Subcutaneous abdominal adipose tissue (tissue), 5 donors: ENCODE data around the gene A4GALT.
A peak's percentile ranks its signal among the peaks of the same experiment; 100 is the strongest.
"Not testable (repeated sequence)": the region's sequence is repeated elsewhere in the genome, so short reads cannot be mapped to it uniquely, and the experiment has no call there.

Experiments
- H3K27ac ChIP-seq: one replicate; pipeline ENCODE4 v1.7.0; 2013; ENCODE audit warnings: low read depth, mild to moderate bottlenecking, inconsistent platforms, low read length, moderate library complexity
- H3K27me3 ChIP-seq, 5 donors: one replicate each; pipeline ENCODE4 v1.7.0; 2013; ENCODE audit warnings: low read length in 5 of 5, inconsistent platforms in 1 of 5; ENCODE audit not compliant: control insufficient read depth in 5 of 5, insufficient read depth in 4 of 5
- H3K36me3 ChIP-seq, 5 donors: one replicate each; pipeline ENCODE4 v1.7.0; 2013; ENCODE audit warnings: low read length in 5 of 5; ENCODE audit not compliant: control insufficient read depth in 5 of 5, insufficient read depth in 5 of 5
- H3K4me1 ChIP-seq, 5 donors: one replicate each; pipeline ENCODE4 v1.7.0; 2013; ENCODE audit warnings: low read length in 5 of 5, mild to moderate bottlenecking in 3 of 5, moderate library complexity in 1 of 5; ENCODE audit not compliant: control insufficient read depth in 5 of 5, insufficient read depth in 5 of 5
- H3K4me3 ChIP-seq, 5 donors: one replicate each; pipeline ENCODE4 v1.7.0; 2013; ENCODE audit warnings: low read length in 5 of 5, low read depth in 1 of 5
- H3K9ac ChIP-seq, 5 donors: one replicate each; pipeline ENCODE4 v1.7.0; 2013; ENCODE audit warnings: low read length in 5 of 5, mild to moderate bottlenecking in 4 of 5, moderate library complexity in 3 of 5
- H3K9me3 ChIP-seq, 5 donors: one replicate each; pipeline ENCODE4 v1.7.0; 2013; ENCODE audit warnings: low read length in 5 of 5; ENCODE audit not compliant: control insufficient read depth in 5 of 5
- donor health status: healthy.
- donor health status: healthy.
- donor health status: healthy.
- donor health status: healthy.
- donor health status: healthy.

Gene A4GALT

DNA sequence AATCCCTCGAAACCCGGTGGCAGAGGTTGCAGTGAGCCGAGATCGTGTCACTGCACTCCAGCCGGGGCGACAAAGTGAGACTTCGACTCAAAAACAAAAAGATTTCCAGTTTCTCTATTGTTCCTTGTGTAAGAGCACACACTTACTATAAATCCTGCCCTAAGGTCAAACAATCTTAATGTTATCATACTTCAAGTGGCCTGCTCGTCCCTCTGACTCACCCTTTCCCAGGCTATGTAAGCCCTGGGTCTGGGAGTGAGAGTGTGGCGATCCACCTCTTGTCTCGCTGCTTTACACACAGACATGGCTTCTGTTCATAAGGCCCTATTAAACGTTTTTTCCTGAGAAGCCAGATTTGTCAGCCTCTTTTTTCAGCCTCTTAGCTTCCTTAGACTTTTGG lies 24.4 kb upstream of the A4GALT start:
- Histone ChIP-seq H3K4me3 (no peak overlapping the region), H3K4me1 (peaks cover 0 to 35% (median 26%) of the 10 kb centered on the region in 5 donors), H3K27me3 (no peaks in the 10 kb centered on the region), H3K9me3 (no peaks in the 10 kb centered on the region), H3K9ac (no peak overlapping the region), H3K36me3 (no peaks in the 10 kb centered on the region), H3K27ac (peak overlapping the region; percentile 3)

DNA sequence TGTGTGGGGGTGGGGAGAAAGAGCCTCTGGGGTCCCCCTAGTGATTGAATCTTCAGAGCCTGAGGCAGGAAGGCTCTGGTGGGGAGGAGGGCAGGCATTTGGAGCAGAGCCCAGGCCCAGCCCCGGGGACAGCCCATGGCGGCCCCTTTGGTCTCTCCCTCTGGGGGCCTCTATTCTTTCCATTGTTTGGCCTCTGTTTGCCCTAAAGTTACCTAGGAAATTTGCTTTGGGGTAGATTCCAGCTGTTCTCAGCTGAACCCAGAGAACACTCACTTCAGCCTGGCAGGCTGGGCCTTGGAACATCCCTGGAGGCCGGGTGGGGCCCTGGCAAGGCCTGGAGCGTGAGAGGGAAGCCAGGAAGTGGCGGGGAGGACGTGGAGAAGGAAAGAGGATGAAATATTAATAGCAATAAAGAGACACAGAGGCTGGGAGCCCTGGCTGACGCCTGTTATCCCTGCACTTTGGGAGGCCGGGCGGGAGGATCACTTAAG lies 22.9 kb upstream of the A4GALT start:
- Histone ChIP-seq H3K4me3 (no peak overlapping the region), H3K4me1 (peaks cover 0 to 28% (median 17%) of the 10 kb centered on the region in 5 donors), H3K27ac (peak overlapping the region; percentile 81), H3K27me3 (no peaks in the 10 kb centered on the region), H3K9me3 (no peaks in the 10 kb centered on the region), H3K36me3 (no peaks in the 10 kb centered on the region), H3K9ac (peak overlapping the region in 3 of 5 donors; percentile 24 to 47 (median 26))

DNA sequence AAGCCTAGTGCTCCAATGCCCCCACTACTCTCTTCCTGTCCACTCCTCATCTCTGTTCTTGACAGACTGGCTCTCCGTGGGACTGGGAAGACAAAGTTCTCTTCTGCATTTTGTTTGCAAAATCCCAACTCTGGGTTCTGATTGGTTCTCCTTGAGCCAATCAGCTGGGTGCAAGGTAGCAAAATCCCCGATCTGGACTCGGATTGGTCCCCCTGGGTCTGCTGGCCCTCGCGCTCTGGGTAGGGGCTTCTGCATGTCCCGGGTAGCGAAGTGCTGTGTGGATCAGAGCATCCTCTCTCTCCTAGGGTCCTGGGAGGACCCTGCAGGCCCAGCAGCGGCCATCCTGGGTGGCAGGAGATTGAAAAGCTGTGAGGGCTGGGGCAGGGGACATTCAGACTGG lies 22.3 kb upstream of the A4GALT start:
- Histone ChIP-seq H3K9ac (no peak overlapping the region), H3K27ac (peak overlapping the region; percentile 81)

DNA sequence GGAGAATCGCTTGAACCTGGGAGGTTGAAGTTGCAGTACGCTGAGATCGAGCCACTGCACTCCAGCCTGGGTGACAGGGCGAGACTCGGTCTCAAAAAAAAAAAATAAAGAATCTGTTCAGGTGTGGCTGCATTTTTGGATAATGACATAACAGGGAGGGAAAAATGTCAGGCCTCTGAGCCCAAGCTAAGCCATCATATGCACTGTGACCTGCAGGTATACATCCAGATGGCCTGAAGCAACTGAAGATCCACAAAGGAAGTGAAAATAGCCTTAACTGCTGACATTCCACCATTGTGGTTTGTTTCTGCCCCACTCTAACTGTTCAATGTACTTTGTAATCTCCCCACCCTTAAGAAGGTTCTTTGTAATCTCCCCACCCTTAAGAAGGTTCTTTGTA lies 19.6 kb upstream of the A4GALT start:
- not testable (repeated sequence) for H3K9me3 ChIP-seq, H3K9ac ChIP-seq, H3K27ac ChIP-seq, H3K4me3 ChIP-seq, H3K27me3 ChIP-seq, H3K36me3 ChIP-seq
- peaks cover 0 to 17% (median 12%) of the 10 kb centered on the region in 5 donors for H3K4me1 ChIP-seq

More for the DNA sequence above, 22.3 kb upstream of the A4GALT start:
- Histone ChIP-seq H3K4me3 (no peak overlapping the region), H3K9me3 (no peaks in the 10 kb centered on the region), H3K4me1 (peaks cover 0 to 22% (median 14%) of the 10 kb centered on the region in 5 donors), H3K27me3 (no peaks in the 10 kb centered on the region), H3K36me3 (no peaks in the 10 kb centered on the region)

DNA sequence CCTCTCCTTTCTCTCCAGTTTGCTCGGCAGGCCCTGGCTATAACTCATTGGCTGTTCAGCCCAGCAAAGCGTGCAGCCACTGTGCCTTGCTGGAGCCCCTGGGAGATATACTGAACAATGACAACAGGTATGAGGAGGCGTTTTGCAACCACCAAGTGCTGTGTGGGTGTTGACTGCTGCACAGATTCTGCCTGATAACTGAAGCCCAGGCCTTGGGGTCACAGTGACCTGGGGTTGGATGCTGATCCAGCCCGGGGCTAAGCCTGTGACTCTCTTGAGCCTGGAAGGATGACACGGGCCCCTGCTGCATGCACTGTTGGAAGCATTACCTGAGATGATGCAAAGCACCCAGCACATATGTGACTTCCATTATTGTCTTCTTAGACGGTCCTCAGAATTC lies 13.7 kb upstream of the A4GALT start:
- H3K9me3 ChIP-seq = no peaks in the 10 kb centered on the region

DNA sequence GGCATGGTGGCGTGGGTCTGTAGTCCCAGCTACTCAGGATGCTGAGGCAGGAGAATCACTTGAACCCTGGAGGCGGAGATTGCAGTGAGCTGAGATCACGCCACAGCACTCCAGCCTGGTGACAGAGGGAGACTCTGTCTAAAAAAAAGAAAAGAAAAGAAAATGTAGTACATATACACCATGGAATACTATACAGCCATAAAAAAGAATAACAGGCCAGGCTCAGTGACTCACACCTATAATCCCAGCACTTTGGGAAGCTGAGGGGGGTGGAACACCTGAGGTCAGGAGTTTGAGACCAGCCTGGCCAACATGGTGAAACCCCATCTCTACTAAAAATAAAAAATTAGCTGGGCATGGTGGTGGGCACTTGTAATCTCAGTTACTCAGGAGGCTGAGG lies 12.7 kb upstream of the A4GALT start:
- not testable (repeated sequence) for H3K9me3 ChIP-seq, H3K4me1 ChIP-seq, H3K9ac ChIP-seq, H3K27ac ChIP-seq, H3K27me3 ChIP-seq, H3K36me3 ChIP-seq, H3K4me3 ChIP-seq

More for the DNA sequence above, 13.7 kb upstream of the A4GALT start:
- Histone ChIP-seq H3K4me3 (no peak overlapping the region), H3K4me1 (no peaks in the 10 kb centered on the region), H3K9ac (no peak overlapping the region), H3K36me3 (no peaks in the 10 kb centered on the region), H3K27me3 (peaks cover 0 to 5% (median 0%) of the 10 kb centered on the region in 5 donors), H3K27ac (no peak overlapping the region)

DNA sequence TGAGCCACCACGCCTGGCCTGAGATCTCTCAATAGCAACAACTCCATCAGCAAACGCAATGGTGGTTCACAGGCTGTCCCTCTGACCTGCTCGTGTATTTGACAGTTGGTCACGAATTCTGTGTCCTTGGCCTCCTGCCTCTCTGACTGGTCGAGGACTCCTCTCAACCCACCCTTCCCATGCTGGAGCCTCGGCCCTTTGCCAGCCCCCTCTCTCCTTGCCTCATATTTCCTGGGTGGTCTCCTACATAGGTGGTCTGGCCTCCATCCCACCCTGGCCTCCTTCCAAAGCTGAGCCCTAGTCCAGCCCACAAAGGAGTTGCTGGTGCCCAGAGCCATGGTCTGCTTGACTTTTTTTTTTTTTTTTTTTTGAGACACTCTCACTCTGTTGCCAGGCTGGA lies 11.4 kb upstream of the A4GALT start:
- Histone ChIP-seq H3K36me3 (no peaks in the 10 kb centered on the region), H3K27me3 (peaks cover 0 to 5% (median 0%) of the 10 kb centered on the region in 5 donors), H3K9me3 (no peaks in the 10 kb centered on the region), H3K27ac (no peak overlapping the region), H3K9ac (no peak overlapping the region), H3K4me3 (no peak overlapping the region), H3K4me1 (peaks cover 0 to 2% (median 0%) of the 10 kb centered on the region in 5 donors)

DNA sequence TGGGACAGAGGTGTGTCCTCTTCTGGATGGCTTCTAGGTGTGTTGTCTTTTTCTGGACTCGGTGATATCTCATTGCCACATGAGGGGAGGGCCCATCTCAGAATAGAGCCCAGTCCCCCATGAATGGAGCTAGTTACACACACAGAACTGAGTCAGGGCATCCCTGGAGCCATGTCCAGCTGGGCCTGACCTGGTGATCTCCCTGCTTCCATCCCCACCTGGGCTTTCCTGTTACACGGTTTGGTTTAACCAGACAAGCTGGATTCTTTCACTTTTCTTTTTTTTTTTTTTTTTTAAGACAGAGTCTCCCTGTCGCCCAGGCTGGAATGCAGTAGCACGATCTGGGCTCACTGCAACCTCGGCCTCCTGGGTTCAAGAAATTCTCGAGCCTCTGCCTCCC lies 6.1 kb upstream of the A4GALT start:
- Histone ChIP-seq H3K9me3 (no peaks in the 10 kb centered on the region), H3K4me1 (peaks cover 0 to 2% (median 0%) of the 10 kb centered on the region in 5 donors), H3K27ac (no peak overlapping the region), H3K27me3 (no peaks in the 10 kb centered on the region), H3K9ac (no peak overlapping the region), H3K4me3 (no peak overlapping the region), H3K36me3 (no peaks in the 10 kb centered on the region)

DNA sequence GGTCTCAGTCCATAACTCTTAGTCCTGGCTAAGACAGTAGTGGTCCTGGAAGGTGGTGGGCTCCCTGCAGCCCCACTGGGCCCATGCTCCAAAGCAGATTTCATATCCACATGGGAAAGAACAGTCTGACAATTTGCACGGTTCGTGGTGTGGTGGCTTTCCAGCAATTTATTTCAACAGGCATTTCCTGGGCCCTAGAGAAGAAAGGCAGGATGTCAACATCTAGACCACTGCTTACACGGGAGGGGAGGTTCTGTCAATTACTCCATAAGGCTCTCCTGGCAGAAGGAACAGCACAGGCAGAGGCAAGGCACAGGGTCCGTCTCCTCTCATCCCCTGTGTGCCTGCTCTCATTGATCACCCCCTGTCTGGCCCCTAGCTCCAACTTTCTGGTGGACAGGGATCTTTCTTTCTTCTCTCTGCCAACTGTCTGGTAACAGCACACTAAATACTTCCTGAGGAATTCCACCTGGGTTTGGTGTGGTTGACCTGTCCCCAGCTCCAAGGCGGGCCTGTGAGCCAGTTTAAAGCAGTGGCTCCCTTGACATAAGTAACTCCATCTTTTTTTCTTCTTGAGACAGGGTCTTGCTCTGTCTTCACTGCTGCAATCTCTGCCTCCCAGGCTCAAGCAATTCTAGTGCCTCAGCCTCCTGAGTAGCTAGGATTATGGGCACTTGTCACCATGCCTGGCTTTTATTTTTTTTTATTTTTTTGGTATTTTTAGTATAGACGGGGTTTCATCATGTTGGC lies 5.1 kb upstream of the A4GALT start:
- H3K36me3 ChIP-seq = no peaks in the 10 kb centered on the region
- peaks cover 0 to 8% (median 3%) of the 10 kb centered on the region in 5 donors for H3K27me3 ChIP-seq
- no peak overlapping the region for H3K27ac ChIP-seq
- H3K9me3 ChIP-seq = no peaks in the 10 kb centered on the region
- H3K9ac ChIP-seq = no peak overlapping the region
- no peak overlapping the region for H3K4me3 ChIP-seq
- peaks cover 0 to 8% (median 7%) of the 10 kb centered on the region in 5 donors for H3K4me1 ChIP-seq

DNA sequence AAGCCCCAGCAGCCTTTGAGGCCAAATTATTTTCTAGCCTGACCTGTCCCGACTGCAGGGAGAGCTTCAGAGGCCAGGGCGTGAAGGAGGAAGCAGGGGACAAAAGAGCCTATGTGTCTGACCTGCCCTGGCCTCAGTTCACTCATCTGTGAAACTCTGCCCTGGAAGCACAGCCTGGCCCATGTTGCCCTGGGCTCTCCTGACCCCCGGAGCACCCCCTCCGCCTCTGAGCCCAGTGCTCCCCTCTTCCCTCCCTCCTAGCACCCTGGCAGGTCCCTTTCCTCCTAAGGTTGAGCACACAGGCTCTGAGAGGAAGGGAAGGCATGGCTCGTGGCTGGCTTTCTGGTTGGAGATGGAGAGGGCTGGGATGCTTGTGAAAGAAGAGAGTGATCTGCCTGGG lies 3.4 kb upstream of the A4GALT start:
- Histone ChIP-seq H3K9ac (no peak overlapping the region), H3K27ac (no peak overlapping the region), H3K36me3 (no peaks in the 10 kb centered on the region), H3K27me3 (peaks cover 0 to 15% (median 5%) of the 10 kb centered on the region in 5 donors), H3K9me3 (no peaks in the 10 kb centered on the region), H3K4me1 (peaks cover 0 to 22% (median 20%) of the 10 kb centered on the region in 5 donors), H3K4me3 (no peak overlapping the region)
